GM19324 (cell line): Measurements from ENCODE around the gene PWP1.
A peak's percentile ranks its signal among the peaks of the same experiment; 100 is the strongest.

ENCODE experiments used
- ATAC-seq: cut with Tn5 transposase; IDR thresholded peaks from one replicate; pipeline ENCODE4 v1.9.1; 2021; ENCODE audit warnings: mild to moderate bottlenecking, moderate library complexity; ENCODE audit not compliant: unreplicated experiment, low FRiP score

PWP1 gene

GRCh38 chr12:107685360-107686248, at the start of gene PWP1:
Gene PWP1 (plus strand): TSS chr12:107685799. CDS start chr12:107685900, 101 bp downstream.
- peak; percentile 90 for ATAC-seq

- no peak for ATAC-seq
Measured at GRCh38 chr12:107641154-107641553, 44.4 kb upstream of the PWP1 start.

GRCh38 chr12:107642240-107642639, 43.4 kb upstream of the PWP1 start:
- no peak for ATAC-seq

GRCh38 chr12:107645630-107646333, 39.8 kb upstream of the PWP1 start:
- no peak for ATAC-seq

GRCh38 chr12:107646436-107646835, 39.2 kb upstream of the PWP1 start:
- ATAC-seq = no peak

GRCh38 chr12:107649661-107650061, 35.9 kb upstream of the PWP1 start:
- ATAC-seq = no peak

- ATAC-seq = no peak
Measured at GRCh38 chr12:107650977-107651376, 34.6 kb upstream of the PWP1 start.

- ATAC-seq = no peak
Measured at GRCh38 chr12:107651571-107652449, 33.8 kb upstream of the PWP1 start.

- no peak for ATAC-seq
Measured at GRCh38 chr12:107653519-107653918, 32.1 kb upstream of the PWP1 start.

- ATAC-seq = no peak
Measured at GRCh38 chr12:107654873-107655272, 30.7 kb upstream of the PWP1 start.

GRCh38 chr12:107655281-107656065, 30.1 kb upstream of the PWP1 start:
- ATAC-seq = no peak

GRCh38 chr12:107656302-107656701, 29.3 kb upstream of the PWP1 start:
- no peak for ATAC-seq

- ATAC-seq = no peak
Measured at GRCh38 chr12:107657133-107657532, 28.5 kb upstream of the PWP1 start.

GRCh38 chr12:107657621-107658020, 28.0 kb upstream of the PWP1 start:
- no peak for ATAC-seq

- no peak for ATAC-seq
Measured at GRCh38 chr12:107660235-107660634, 25.4 kb upstream of the PWP1 start.

- no peak for ATAC-seq
Measured at GRCh38 chr12:107660861-107661415, 24.7 kb upstream of the PWP1 start.

- ATAC-seq = no peak
Measured at GRCh38 chr12:107661830-107662229, 23.8 kb upstream of the PWP1 start.

GRCh38 chr12:107662484-107662883, 23.1 kb upstream of the PWP1 start:
- ATAC-seq = no peak

GRCh38 chr12:107663277-107663676, 22.3 kb upstream of the PWP1 start:
- ATAC-seq = no peak

GRCh38 chr12:107666009-107666408, 19.6 kb upstream of the PWP1 start:
- ATAC-seq = no peak
